GM18909 (cell line): ENCODE measurements around the gene FOSB.
"Not testable (repeated sequence)": the region's sequence is repeated elsewhere in the genome, so short reads cannot be mapped to it uniquely, and the experiment has no call there.

Experiments used
- ATAC-seq: cut with Tn5 transposase; IDR thresholded peaks from one replicate; pipeline ENCODE4 v1.9.1; 2021; ENCODE audit warnings: mild to moderate bottlenecking; ENCODE audit not compliant: unreplicated experiment, poor library complexity

The FOSB gene

GRCh38 chr19:45500918-45501729, 33.3 kb downstream of the FOSB start:
- no peak for ATAC-seq

GRCh38 chr19:45501730-45502014, 33.9 kb downstream of the FOSB start:
- no peak for ATAC-seq

DNA sequence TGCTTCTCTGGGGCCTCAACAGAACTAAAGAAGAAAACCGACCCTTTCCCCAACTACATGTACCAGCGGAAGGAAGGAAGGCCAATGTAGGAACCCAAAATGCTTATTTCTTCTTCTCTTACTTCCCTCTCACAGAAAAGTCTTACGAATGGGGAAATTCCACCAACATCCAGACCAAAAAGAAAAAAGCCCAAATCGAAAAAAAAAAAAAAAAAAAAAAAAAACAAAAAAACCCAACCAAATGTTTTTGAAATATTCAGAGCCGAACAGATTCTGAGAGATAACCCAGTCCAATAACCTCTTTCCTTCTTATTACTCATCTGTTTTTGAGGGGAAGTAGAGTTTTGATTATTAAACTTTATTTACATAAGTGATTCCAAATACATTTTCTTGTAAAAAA, 34.3 kb downstream of the FOSB start:
- ATAC-seq, result no peak

DNA sequence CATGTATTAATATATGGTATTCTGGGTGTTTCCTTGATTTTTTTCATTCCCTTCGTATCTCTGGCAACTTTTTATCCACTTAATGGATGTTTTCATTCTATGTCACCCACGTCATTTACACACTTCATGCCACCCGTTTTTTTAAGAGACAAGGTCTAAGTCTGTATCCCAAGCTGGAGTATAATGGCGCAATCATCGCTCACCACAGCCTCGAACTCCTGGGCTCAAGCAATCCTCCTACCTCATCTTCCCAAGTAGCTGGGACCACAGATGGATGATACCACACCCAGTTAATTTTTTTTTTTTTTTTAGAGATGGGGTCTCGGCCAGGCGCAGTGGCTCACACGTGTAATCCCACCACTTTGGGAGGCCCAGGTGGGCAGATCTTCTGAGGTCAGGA, 36.1 kb downstream of the FOSB start:
- ATAC-seq, result no peak

DNA sequence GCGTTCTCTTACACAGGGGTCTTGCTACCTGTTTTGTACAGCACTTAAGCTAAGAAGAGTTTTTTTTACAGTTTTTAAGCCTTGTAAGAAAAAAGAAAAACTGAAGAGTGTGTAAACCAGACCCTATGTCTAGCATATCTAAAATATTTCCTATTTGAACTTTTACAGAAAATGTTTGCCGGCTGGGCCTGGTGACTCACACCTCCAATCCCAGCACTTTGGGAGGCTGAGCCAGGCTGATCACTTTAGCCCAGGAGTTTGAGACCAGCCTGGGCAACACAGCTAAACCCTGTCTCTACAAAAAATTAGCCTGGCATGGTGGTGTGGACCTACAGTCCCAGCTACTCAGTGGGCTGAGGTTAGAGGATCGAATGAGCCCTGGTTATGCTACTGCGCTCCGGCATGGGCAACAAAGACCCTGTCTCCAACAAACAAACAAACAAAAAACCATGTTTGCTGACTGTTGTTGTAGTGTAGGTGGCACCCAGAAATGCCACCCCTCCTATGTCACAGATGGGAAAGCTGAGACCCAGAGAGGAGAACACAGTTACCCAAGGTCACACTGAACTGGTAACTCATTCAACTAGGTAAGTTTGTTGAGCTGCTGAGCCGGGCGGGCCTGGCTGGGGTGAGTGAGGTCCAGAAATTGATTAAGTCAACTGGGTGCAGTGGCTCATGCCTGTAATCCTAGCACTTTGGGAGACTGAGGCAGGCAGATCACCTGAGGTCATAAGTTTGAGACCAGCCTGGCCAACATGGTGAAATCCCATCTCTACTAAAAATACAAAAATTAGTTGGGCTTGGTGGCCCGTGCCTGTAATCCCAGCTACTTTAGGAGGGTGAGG, 37.6 kb downstream of the FOSB start:
- no peak for ATAC-seq

GRCh38 chr19:45505996-45506245, 38.1 kb downstream of the FOSB start:
- ATAC-seq, result no peak

GRCh38 chr19:45506246-45506988, 38.6 kb downstream of the FOSB start:
- ATAC-seq, result peak; percentile 65

DNA sequence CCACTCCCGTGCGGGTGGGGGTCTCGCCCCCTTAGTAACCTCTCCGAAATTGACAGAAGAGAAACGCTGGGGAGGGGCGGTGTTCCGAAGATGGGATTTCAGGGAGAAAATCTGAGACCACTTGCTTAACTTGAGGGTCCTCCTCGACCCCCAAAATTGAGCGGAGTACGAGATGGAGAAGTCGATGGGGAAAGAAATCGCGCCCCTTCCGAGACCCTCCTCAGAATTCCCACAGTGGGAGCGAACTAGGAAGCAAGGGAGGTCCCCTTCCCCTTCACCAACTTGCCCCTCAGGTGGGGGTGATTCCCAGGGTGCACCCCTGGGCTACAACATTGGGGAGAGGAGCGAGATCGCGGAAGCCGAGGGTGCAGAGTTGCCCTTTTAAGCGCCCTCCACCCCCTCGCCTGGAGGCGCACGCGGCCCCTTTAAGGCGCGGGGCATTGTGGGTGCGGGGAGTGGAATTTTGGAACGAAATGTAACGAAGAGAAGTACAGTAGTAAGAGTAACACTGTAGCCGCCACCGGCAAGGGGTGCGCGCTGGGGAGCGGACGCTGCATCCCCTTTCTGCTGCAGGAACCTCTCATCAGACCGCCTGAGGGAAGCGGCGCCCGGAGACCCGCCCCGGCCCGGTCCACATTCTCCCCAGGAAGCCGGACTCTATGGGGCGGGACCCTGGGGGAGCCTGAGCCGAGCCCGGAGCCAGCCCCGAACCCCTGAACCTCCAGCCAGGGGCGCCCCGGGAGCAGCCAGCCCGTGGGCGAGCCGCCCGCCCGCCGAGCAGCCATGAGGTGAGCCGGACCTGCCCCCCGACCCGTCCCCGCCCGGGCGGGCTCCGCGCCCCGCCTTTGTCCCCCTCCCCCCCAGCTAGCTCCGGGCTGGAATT, 39.4 kb downstream of the FOSB start, which contains the start of gene VASP:
Gene VASP (plus strand): TSS at position 491 of the 883 bp plus-strand sequence. CDS start 293 bp downstream, at position 784.
- ATAC-seq, result peak; percentile 42

- no peak for ATAC-seq
These were observed 40.1 kb downstream of the FOSB start for GRCh38 chr19:45507872-45508416.

- no peak for ATAC-seq
These were observed 40.6 kb downstream of the FOSB start for GRCh38 chr19:45508417-45508860.

DNA sequence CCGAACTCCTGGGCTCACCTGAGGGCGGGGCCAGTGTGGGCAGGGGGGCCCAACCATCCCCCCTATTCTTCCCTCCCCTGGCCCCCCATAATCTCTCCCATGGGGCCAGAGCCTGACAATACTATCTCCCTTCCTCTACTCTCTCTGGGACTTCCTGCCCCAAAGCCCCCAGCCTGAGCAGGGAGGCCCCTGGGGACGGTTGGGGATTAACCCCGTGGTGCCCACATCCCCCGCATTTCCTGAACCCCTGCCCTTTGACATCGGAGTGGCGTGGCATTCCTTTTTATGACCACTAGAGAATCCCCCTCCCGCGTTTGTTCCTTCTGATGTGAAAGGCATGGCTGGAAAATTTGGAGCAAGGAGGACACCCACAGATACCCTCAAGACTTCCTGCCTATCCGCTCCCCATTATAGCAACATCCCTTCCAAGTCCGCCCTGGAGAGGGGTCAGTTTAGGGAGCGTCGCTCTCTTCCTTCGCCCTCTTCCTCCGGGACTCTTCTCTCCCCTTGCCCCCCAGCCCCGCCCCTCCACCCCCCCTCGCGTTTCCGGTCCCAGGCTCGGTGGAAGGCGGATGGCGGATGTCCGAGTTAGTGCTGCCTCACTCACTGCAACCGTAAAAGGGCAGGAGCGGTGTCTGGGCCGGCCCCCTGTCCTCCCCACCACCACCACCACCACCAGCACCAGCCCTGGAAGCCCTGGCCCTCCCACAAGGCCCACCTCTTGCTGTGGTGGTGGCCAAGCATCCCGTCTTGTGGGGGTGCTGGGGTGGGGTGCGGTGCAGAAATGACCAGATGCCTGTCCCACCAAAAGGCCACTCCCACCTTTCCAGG, 41.3 kb downstream of the FOSB start:
- no peak for ATAC-seq

DNA sequence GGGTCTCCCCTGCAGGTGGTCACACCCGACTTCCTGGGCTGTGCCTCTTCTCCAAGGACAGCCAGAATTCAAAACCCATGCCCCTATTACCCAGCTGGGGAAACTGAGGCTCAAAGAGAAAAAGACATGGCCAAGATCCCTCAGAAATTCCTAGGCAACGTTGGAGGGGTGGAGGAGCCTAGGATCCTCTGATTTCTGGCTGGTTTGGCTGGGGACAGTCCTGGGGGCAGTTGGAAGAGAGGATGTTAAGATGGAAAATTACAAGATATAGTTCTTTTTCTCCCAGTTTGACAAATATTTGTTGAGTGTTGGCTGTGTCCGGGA, 41.9 kb downstream of the FOSB start:
- ATAC-seq, result no peak

GRCh38 chr19:45510352-45510751, 42.6 kb downstream of the FOSB start:
- ATAC-seq, result not testable (repeated sequence)

- no peak for ATAC-seq
These were observed 43.3 kb downstream of the FOSB start for GRCh38 chr19:45511074-45511473.

- no peak for ATAC-seq
These were observed 45.2 kb downstream of the FOSB start for GRCh38 chr19:45512881-45513483.

- no peak for ATAC-seq
These were observed 46.7 kb downstream of the FOSB start for GRCh38 chr19:45514376-45515051.

DNA sequence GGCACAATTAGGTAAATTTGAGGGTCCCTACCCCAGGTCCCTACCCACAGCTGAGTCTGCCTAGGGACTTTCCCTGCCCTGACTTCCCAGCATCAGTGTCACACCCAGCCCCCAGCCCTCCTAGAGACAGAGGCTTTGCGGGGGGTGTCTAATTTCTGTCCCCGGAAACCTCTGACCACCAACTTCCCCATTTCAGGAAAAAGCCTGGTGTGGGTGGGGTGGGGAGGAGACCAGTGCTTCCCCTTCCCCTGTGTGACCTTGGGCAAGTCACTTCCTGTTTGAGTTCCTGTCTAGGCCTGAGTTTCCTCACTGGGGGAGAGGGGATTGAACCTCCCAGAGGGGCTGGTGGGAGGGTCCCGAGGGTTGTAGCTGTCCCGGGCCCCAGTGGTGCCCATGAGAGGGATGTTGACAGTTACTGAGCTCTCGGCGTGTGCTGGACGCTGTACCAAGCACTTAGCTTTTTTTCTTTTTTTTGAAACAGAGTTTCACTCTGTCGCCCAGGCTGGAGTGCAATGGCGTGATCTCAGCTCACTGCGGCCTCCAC, 47.4 kb downstream of the FOSB start:
- no peak for ATAC-seq

DNA sequence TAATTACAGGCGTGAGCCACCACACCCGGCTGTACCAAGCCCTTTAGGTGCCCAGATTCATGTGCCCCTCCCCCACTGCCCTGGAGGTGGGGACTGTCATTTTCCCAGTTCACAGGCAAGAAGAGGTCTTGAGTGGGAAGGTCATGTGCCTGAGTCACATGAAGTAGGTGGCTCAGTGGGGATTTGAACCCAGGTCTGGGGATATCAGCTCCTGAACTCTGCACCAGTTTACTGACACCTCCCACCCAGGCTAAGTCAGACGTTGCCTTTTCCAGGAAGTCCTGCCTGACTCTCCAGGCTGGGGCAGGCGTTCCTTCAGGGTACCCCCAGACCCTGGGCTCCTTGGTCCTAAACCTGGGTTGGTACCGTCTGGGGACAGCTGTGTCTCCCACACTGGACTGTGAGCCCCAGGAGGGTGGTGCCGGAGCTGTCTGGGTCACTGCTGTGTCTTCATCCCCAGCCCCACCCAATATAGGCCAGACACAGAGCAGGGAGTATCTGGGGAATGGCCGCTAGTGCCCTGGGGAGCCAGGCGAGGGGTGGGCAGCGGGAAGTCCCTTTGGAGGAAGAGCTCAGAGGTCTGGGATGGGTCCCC, 48.1 kb downstream of the FOSB start:
- ATAC-seq, result no peak
